GM19328 (cell line): Measurements from ENCODE around the gene ANKH.
A peak's percentile ranks its signal among the peaks of the same experiment; 100 is the strongest.

ENCODE experiments used
- ATAC-seq: cut with Tn5 transposase; IDR thresholded peaks from one replicate; pipeline ENCODE4 v1.9.1; 2021; ENCODE audit warnings: mild to moderate bottlenecking, moderate library complexity; ENCODE audit not compliant: unreplicated experiment

The ANKH gene

GRCh38 chr5:14699159-14699558 is 172.4 kb downstream of the ANKH start:
- no peak for ATAC-seq

DNA sequence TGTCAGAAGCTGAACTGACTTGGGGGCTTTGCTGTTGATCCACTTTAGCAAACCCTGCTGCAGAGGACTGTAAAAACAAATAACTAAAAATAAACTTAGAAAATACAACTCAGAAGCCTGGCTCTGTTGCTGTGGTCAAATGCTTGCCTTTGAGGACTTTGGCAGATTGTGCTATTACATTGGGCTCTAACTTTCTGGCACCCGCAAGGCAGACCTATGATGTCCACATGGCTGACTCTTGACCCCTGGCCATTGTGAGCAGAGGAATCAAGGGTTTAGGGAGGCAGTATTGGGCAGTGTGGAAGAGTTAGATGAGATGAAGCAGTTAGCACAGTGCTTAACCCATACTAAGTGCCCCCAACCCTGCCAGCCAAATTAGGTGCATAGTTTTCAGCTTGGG is 173.1 kb downstream of the ANKH start:
- ATAC-seq = no peak

DNA sequence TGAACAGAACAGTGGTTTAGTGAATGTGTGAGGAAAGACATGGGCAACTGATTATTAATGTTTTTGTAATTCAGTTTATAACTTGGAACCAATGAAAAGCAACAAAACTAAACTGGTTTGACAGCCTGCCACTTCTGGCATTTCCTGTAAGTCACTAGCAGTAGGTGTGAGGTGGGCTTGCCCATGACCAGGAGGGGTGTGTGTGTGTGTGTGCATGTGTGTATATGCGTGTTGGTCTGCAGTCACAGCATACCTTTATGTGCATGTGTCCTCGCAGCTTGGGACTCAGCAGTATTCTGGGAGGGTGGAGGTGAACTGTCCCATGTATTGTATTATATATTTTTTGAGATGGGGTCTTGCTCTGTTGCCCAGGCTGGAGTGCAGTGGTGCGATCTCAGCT is 174.7 kb downstream of the ANKH start:
- ATAC-seq = no peak

- ATAC-seq = no peak
Observed at GRCh38 chr5:14696057-14696456, 175.5 kb downstream of the ANKH start.

GRCh38 chr5:14695152-14695551 is 176.4 kb downstream of the ANKH start:
- no peak for ATAC-seq

DNA sequence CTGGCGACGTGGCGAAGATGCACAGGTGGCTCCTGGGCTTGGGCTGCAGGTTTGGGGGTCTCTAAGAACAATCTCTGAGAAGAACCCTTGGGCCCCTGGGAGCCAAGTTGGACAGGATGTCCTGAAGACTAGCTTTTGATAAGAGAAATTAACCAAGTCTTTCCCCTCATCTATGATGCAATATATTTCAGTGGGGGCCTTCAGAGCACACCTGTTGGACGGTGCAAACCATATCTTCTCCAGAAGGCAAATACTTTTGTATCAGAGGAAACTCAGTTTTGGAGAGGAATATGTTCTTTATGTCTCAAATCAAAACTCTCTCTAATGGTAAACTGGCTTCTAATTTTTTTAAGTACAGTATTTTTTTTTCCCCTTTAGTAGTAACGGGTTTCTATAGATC is 178.5 kb downstream of the ANKH start:
- ATAC-seq = no peak

DNA sequence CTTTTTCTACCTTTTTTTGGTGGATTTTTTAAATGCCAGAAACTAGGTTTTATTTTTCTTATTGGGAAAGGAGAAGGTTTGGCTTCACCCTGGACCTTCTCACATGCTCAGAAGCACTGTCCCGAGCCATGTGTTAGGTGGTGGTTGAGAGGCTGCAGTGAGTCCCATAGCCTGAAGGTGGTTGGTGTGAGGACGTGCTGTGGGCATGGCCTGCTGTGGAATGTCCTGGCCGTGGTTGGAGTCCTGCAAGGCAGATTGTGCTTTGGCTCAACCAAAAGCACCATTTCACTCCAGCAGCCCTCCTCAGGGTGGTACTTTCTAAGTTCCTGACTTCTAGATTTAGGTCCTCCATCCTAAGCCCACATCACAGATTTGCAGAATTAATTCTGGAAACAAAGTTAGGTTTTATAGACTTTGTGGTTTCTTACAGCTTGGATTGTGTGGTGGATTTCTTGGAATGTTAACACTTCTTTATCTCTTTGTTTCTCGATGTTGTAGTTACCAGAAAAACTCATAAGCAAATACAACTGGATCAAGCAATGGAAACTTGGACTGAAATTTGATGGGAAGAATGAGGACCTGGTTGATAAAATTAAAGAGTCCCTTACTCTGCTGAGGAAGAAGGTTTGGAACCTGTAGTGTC is 184.4 kb downstream of the ANKH start:
- no peak for ATAC-seq

DNA sequence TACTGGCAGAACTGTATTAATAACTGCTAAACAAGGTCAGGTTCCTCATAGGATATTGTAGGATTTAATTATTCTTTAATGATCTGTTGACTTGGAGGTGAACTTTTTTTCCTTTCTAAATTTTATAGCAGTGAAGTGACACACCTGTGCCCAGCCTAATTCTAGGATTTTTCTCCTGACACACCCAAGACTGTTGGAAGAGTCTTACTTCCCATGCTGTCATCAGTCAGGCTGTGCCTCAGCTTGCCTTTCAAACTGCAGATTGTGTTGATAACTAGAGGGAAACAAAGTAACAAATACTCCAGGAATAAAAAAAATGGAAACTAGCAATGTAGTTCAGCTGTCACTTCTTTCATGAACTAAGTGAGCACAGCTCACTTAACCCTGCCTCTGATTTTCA is 185.1 kb downstream of the ANKH start:
- no peak for ATAC-seq

DNA sequence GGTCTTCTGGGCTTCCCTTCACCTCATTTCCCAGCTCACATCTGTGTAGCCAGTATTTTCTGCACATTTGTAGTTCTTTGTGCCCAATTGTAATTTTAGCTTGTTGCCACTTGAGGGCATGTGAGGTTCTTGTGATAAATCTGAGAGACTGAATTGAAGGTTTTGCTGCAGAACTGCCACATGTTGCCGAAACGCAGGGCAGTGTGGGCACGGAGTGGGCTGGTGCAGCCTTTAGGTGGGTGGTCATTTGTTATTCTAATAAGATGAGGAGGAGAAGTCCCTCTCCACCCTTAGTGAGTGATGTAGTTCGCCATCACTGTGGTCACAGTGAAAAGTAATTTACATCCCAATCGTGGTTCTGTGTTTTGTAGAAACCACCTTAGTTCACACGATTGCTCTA is 185.8 kb downstream of the ANKH start:
- ATAC-seq = peak; percentile 89

GRCh38 chr5:14684757-14685156 is 186.8 kb downstream of the ANKH start:
- ATAC-seq = no peak

DNA sequence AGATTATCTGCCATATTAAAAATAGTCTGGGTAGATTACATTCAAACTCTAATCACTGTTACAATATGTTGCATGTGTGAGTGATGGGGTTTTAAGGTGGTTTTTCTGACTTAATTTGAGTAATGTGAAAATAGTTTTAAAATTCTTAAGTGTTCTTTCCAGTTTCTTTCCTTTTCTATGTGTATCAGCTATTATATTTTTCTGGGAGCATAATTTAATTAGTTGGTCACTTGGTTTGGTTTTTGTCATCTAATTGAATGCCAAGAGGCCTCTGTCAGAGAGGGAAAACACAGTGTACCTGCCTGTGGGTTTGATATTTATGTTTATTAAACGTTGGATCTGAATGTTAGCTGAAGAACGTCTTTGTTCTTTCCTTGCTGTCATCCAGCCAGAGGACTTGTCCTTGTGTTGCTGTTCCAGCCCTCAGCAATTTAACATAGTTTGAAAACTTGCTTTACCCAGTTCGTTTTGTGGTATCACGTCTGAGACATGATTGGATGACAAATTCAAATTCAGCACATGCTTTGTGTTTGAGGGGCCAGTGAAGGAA is 187.6 kb downstream of the ANKH start:
- no peak for ATAC-seq

DNA sequence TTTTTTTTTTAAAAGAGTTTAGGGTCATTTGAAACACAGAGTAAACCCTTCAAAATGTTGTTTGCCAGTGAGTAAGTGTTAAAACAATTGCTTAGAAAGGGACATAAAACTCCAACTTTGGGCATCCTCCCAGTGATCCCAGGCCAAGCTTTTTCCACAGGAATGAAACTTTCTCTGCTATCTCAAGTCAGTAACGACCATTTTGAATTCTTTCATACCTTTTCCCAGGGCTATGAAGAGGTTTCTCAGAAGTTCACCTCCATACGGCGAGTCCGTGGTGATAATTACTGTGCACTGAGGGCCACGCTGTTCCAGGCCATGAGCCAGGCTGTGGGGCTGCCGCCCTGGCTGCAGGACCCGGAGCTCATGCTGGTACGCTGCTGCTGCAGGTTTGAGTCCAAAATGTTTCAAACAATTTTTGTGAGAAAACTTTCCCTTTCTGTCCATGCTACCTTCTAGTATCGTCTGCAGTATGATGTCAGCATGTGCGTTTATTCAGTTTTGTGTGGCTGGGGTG is 190.3 kb downstream of the ANKH start:
- no peak for ATAC-seq

DNA sequence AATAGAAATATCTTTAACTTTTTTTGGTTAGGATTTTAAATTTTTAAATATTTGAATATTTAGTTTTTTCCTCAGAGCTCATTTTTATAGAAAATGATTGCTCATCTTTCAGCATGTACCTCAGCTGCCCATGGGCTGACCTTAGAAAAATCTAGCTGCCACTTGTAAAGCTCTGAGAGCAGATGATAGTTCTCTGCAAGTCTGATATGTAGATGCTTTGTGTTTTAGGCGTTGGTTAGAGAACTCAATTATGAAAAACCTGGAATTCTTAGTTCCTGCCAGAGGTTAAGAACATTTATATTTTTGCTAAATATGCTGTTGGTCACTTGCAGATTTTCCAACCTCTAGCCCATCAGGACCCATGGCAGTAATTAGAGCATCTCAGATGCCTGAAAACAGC is 192.0 kb downstream of the ANKH start:
- no peak for ATAC-seq

GRCh38 chr5:14678773-14679334 is 192.7 kb downstream of the ANKH start:
- ATAC-seq = no peak

- peak; percentile 41 for ATAC-seq
Observed at GRCh38 chr5:14676320-14676719, 195.3 kb downstream of the ANKH start.

DNA sequence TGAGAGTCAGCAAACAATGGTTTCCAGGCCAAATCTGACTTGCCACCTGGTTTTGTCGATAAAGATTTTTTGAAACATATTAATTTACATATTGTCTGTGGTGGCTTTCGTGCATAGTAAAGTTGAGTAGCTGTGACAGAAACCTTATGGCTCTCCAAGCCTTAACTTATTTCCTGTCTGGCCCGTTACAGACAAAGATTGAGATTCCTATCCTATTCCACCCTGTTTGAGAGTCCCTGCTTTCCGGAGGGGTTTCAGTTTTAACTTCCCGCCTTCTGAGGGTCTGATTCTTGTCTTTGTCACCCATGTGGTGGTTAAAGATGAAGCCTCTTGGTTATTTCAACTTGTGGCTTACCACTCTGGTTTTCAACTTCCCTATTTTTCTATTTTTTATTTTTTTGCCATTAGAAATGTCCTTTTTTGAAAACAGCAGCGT is 195.7 kb downstream of the ANKH start:
- ATAC-seq = peak; percentile 42

- peak; percentile 1 for ATAC-seq
Observed at GRCh38 chr5:14674983-14675854, 196.4 kb downstream of the ANKH start.

GRCh38 chr5:14673443-14673842 is 198.1 kb downstream of the ANKH start:
- no peak for ATAC-seq

GRCh38 chr5:14672484-14673394 is 198.8 kb downstream of the ANKH start:
- no peak for ATAC-seq

GRCh38 chr5:14672082-14672481 is 199.5 kb downstream of the ANKH start:
- no peak for ATAC-seq
